Measurements from ENCODE around the gene PPRC1.

The PPRC1 gene

GRCh38 chr10:102117391-102118159 lies 15.3 kb upstream of the PPRC1 start:
- DNase-seq = no peak

DNA sequence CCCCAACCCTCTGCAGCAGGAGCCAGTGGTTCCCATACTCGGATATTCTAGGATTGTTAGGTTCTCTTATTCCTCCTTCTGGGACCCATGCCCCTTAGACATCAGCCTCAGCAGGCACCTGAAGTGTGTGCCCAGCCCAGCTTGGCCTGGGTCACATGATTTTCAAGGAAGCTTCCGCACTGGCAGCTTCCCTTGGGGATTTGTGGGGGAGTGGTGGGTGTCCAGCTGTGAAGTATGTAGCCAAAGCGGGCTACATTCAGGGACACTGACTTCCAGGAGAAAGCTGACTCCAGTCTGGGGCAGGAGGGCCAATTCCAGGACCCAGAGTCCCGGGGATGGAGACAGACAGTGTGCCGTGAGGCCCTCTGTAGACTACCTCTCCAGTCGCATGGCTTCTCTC lies 14.0 kb upstream of the PPRC1 start:
- no peak for DNase-seq

GRCh38 chr10:102119417-102120141 lies 13.3 kb upstream of the PPRC1 start:
- DNase-seq = no peak

GRCh38 chr10:102120142-102120990 lies 12.5 kb upstream of the PPRC1 start, which contains the start of gene LDB1:
LDB1 (minus strand) TSS chr10:102120368; CDS start chr10:102120110, 258 bp downstream.
- DNase-seq = peak; percentile 36

GRCh38 chr10:102120991-102121738 lies 11.7 kb upstream of the PPRC1 start:
- DNase-seq = no peak

DNA sequence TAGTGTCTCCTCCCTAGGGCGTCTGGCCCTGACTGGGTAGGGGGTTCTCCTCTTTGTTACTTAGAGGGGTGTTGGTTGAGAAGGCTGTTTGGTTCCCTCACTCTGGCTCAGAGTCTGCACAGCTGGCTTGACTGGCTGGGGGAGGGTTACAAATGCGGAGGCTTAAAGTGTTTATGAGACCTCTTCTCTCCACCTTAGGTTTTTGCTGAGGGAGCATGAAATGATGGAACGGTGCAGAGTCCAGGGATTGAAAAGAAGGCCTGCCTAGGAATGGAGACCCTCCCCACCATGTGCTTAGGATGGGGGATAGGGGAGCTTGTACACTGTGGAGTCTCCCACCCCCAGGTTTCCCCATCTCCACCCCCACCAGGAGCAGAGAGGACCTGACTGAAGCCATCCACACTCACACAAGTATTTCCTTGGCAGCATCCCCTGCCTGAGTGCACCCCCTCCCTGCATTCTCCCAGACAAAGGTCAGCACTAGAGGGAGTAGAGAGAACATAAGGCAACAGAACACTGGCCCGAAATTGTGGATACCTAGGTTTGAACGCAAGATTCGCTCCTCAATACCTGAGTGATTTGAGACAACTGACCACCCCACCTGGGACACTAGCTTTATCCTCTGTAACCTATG lies 11.0 kb upstream of the PPRC1 start:
- DNase-seq = no peak

GRCh38 chr10:102122450-102122849 lies 10.4 kb upstream of the PPRC1 start:
- no peak for DNase-seq

DNA sequence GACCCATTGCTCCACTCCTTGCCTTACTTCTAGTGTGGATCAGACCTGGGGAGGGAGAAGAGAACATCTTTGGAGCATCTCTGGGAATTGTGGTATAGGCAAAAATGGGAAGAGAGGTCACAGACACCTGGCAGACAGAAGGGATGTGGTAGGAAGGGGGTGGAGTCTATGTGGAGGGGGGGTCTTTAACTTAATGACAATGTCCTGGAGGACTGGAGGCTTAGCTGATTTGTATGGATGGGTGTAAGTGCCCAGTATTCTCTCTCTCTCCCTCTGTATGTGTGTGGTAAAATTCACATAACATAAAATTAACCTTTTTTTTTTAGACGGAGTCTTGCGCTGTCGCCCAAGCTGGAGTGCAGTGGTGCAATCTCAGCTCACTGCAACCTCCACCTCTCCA lies 9.6 kb upstream of the PPRC1 start:
- no peak for DNase-seq

DNA sequence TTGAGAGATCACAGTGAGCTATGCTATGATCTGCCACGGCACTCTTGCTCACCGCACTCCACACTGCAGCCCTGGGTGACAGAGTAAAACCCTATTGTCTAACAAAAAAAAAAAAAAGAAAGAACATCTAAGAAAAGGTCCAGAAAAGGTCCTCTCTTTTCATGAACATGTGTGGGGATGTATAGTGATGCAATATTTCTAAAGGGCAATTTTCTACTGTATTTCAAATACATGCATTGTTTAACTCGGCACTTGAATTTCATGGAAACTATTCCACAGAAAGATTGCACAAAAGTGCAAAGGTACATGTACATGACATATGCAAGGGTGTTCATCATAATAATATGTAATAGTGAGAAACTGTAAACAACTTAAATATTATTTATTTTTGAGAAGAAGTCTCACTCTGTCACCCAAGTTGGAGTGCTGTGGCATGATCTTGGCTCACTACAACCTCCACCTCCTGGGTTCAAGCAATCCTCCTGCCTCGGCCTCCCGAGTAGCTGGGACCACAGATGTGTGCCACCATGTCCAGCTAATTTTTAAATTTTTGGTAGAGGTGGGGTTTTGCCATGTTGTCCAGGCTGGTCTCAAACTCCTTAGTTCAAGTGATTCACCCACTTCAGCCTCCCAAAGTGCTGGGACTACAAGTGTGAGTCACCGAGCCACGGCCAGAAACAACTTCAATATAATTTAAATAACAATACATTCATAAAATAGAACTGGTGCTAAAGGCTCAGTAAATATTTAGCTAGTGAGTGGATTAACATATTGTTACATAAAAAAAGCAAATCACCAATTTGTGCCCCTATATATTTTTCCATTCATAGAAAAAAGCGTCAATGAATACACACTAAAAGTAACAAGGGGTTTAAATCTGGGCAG lies 1.3 kb upstream of the PPRC1 start:
- no peak for DNase-seq

GRCh38 chr10:102132193-102132562 lies 662 bp upstream of the PPRC1 start:
- DNase-seq = no peak

DNA sequence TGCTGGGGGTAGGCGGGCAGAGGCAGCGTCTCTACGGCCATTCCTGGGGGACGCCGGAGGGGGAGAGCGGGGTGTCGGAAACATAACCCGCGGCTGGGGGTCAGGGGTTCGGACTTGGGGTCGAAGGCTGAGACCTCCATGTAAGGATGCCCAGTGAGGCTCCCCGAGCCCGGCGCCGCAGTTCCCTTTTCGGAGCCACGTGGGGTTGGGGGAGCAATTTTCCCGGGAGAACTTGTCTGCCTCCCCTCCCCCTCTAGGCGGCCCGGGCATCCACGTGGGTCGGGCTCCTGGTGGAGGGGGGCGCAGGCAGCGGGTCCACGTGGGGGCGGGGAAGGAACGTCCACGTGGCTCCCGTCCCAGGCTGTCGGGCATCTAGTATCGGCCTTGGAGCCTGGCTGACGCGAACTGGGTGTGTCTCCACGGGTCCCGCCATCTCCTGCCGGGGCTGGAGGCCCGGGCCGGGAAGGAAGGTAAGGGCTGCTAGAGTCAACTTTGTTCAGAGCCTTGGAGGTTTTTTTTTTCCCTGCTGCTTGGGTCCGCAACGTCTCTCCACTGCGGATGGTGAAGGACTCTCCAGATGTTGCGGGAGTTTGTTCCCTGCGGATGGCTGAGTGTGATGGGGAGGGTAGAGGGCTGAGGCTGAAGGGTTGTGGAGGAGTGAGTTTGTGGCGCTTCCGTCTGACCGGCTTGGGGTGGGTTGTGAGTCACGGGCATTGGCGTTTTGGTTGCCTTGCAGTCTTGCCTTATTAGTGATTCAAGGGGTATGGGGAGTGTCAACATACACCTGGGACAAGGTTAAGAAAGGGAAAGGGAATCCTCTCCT lies 744 bp downstream of the PPRC1 start:
- peak; percentile 42 for DNase-seq

DNA sequence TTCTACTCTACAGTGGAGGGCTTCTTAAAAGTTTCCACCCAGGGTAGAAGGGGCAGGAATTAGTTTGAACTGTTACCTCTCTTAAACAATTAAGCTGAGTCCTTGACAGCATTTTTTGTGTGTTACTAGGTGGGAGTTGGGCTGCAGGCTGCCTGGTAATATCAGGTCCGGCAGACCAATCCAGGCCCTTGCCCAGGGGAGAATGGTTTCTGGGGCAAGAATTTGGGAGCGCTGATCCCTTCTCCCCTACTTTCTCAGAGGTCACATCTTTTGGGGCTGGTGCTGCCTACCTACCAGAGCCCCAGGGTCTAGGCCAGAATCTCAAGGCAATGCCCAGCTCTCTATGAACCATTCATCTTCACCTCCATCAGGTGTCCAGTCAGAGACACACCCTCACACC lies 1.6 kb downstream of the PPRC1 start:
- DNase-seq = no peak

- DNase-seq = no peak
These were observed 3.2 kb downstream of the PPRC1 start for GRCh38 chr10:102135956-102136526.

DNA sequence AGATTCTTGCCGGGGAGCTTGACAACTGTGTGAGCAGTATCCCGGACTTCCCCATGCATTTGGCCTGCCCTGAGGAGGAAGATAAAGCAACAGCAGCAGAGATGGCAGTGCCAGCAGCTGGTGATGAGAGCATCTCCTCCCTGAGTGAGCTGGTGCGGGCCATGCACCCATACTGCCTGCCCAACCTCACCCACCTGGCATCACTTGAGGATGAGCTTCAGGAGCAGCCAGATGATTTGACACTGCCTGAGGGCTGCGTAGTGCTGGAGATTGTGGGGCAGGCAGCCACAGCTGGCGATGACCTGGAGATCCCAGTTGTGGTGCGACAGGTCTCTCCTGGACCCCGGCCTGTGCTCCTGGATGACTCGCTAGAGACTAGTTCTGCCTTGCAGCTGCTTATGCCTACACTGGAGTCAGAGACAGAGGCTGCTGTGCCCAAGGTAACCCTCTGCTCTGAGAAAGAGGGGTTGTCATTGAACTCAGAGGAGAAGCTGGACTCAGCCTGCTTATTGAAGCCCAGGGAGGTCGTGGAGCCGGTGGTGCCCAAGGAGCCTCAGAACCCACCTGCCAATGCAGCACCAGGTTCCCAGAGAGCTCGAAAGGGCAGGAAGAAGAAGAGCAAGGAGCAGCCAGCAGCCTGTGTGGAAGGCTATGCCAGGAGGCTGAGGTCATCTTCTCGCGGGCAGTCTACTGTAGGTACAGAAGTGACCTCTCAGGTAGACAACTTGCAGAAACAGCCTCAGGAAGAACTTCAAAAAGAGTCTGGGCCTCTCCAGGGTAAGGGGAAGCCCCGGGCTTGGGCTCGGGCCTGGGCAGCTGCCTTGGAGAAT lies 6.7 kb downstream of the PPRC1 start:
- no peak for DNase-seq

DNA sequence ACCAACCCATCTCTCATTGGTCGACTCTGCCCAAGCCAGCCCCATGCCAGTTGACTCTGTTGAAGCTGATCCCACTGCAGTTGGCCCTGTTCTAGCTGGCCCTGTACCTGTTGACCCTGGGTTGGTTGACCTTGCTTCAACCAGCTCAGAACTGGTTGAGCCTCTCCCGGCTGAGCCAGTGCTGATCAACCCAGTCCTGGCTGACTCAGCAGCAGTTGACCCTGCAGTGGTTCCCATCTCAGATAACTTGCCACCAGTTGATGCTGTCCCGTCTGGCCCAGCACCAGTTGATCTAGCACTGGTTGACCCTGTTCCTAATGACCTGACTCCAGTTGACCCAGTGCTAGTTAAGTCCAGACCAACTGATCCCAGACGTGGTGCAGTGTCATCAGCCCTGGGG lies 7.4 kb downstream of the PPRC1 start:
- no peak for DNase-seq

DNA sequence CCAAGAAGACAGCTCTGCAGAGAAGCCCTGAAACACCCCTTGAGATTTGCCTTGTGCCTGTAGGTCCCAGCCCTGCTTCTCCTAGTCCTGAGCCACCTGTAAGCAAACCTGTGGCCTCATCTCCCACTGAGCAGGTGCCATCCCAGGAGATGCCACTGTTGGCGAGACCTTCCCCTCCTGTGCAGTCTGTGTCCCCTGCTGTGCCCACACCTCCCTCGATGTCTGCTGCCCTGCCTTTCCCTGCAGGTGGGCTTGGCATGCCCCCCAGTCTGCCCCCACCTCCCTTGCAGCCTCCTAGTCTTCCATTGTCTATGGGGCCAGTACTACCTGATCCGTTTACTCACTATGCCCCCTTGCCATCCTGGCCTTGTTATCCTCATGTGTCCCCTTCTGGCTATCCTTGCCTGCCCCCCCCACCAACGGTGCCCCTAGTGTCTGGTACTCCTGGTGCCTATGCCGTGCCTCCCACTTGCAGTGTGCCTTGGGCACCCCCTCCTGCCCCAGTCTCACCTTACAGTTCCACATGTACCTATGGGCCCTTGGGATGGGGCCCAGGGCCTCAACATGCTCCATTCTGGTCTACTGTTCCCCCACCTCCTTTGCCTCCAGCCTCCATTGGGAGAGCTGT lies 8.2 kb downstream of the PPRC1 start:
- no peak for DNase-seq

- no peak for DNase-seq
These were observed 8.8 kb downstream of the PPRC1 start for GRCh38 chr10:102141583-102142107.

DNA sequence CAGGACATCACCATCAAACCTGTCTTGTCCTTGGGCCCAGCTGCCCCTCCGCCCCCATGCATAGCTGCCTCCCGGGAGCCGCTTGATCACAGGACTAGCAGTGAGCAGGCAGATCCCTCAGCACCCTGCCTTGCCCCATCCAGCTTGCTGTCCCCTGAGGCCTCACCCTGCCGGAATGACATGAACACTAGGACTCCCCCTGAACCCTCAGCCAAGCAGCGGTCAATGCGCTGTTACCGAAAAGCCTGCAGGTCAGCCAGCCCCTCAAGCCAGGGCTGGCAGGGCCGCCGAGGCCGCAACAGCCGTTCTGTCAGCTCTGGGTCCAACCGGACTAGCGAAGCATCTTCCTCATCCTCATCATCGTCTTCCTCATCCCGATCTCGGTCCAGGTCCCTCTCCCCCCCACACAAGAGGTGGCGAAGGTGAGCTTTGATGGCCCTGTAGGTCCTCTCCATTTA lies 14.2 kb downstream of the PPRC1 start:
- DNase-seq = no peak

Data from NCI-H1048 (cell line).